ENCODE results near the gene MAST2.

DNA sequence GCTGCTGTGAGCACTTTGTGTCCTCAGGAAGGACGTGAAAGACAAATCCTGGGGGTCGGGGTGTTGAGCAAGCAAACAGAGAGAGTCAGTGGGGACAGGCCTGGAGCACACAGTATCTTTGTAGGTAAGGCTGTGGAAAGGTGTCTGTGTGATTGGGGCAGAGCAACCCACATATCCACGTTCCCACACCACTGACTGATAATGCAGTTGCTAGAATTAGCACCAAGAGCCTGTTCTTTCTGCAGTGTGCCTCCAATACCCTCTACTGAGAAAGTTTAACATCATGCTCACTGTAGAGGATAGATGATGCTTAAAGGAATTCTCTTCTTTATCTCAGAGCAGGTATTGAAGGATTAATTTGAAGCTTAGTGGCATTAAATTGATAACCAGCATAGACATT, 167.9 kb downstream of the MAST2 start:
- TF ChIP-seq, protein P1, sequence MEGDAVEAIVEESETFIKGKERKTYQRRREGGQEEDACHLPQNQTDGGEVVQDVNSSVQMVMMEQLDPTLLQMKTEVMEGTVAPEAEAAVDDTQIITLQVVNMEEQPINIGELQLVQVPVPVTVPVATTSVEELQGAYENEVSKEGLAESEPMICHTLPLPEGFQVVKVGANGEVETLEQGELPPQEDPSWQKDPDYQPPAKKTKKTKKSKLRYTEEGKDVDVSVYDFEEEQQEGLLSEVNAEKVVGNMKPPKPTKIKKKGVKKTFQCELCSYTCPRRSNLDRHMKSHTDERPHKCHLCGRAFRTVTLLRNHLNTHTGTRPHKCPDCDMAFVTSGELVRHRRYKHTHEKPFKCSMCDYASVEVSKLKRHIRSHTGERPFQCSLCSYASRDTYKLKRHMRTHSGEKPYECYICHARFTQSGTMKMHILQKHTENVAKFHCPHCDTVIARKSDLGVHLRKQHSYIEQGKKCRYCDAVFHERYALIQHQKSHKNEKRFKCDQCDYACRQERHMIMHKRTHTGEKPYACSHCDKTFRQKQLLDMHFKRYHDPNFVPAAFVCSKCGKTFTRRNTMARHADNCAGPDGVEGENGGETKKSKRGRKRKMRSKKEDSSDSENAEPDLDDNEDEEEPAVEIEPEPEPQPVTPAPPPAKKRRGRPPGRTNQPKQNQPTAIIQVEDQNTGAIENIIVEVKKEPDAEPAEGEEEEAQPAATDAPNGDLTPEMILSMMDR (IDR thresholded peaks at IDR 0.05), result no peak
- TF ChIP-seq POLR2A (IDR thresholded peaks at IDR 0.05), result no peak

Measured in heart left ventricle (tissue), 13 donors.